ENCODE data around the gene TMEM168. TPM values are rescaled to one million over a fixed set of nuclear protein-coding genes. Genes with fewer than 3 reads are reported as not detected.
"Not testable (repeated sequence)": the region's sequence is repeated elsewhere in the genome, so short reads cannot be mapped to it uniquely, and the experiment has no call there.

TMEM168 gene
- polyA plus RNA-seq, 1 donor: 29.1 TPM

GRCh38 chr7:112781110-112781509 lies 9.1 kb downstream of the TMEM168 start:
- DNase-seq (ENCODE audit: low read depth): no peak

DNA sequence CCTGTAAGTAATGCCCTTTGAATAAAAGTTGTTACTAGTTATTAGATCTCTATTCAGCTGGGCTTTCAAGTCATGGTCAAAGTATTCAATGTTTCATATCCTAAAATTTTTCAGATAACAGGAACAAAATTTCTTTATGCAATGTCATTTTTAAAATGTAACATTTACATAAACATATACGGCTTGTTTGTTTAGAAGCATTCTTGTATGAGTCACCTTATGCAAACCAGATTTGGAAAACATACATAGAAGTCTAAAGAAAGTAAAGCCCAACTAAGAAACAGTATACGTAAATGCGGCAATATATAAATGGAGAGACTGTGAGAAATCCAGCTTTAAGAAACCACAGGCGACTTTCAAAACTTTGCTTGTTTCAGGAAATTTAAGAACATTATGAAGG lies 10.5 kb downstream of the TMEM168 start:
- no peak for DNase-seq (ENCODE audit: low read depth)

DNA sequence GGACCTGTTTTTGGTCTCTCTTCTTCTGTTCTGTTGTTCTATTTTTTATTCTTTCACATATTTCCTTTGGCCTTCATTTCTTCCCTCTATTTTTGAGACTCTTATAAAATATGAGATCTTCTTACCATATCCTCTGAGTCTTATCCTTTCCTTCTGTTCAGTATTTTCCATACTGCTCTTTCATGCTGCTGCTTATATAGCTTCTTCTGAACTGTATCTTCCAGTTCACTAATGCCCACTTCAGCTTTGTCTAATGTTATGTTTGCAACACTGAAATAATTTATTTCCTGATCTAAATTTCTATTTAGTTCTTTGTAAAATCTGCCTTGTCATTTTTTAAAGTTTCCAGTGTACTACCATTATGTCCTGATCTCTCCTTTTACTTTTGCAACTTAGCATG lies 12.8 kb downstream of the TMEM168 start:
- DNase-seq (ENCODE audit: low read depth): no peak

DNA sequence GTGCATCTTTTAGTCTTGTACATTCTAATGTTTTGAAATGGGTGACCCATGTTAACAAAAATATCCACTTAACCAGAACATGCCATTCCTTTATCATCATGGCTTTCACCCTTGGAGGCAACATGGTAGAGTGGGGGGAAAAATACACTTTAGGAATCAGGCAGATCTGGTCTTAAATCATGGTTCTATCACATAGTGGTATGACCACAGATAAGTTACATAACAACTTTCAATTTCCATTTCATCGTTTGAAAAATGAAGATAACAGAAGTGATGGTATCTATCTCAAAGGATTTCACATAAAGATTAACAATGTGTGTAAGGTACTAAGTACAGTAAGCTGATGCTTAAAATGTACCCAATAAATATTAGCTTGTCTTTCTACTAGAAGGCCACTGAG lies 19.0 kb downstream of the TMEM168 start:
- no peak for DNase-seq (ENCODE audit: low read depth)

GRCh38 chr7:112770051-112770450 lies 20.1 kb downstream of the TMEM168 start:
- no peak for DNase-seq (ENCODE audit: low read depth)

DNA sequence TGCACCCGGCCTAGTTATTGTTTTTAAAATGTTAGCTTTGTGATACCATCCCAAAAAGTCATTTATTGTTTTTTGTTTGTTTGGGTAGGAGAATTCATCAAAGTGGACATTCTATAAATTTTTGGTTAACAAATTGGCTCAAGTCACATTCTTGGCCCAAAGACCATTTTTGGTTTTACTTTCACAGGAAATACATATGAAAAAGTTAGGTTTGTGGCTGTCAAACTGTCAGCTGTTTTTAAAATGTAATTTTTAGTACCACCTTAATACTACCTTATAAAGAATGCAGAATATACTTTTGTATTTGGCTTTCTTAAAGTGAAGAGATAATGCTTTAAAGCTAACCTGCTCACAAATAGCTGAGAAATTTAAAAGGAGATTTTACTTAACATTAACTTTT lies 25.1 kb downstream of the TMEM168 start:
- no peak for DNase-seq (ENCODE audit: low read depth)

GRCh38 chr7:112763996-112764395 lies 26.2 kb downstream of the TMEM168 start:
- no peak for DNase-seq (ENCODE audit: low read depth)

- DNase-seq (ENCODE audit: low read depth): no peak
Observed at GRCh38 chr7:112763298-112763697, 26.9 kb downstream of the TMEM168 start.

GRCh38 chr7:112759905-112760304 lies 30.3 kb downstream of the TMEM168 start:
- no peak for DNase-seq (ENCODE audit: low read depth)

- DNase-seq (ENCODE audit: low read depth): no peak
Observed at GRCh38 chr7:112757337-112757736, 32.9 kb downstream of the TMEM168 start.

DNA sequence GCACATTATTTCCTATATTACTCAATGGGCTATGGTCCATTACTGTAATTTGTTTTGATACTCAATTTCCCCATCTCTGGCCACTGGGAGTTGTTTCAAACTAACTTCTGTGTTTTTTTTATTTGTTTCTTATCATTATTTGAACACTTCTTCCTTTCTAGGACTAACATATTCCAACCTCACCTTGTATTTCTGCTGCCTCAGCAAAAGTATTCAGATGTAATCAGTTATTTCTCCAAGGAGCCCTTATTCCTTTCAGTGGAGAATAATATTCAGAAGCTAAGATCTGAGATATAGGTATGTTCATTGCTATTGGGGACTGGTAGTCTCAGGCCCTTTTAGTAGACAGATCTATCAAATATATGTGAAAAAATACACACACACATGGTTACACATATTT lies 36.9 kb downstream of the TMEM168 start:
- DNase-seq (ENCODE audit: low read depth): no peak

GRCh38 chr7:112752576-112752975 lies 37.6 kb downstream of the TMEM168 start:
- no peak for DNase-seq (ENCODE audit: low read depth)

DNA sequence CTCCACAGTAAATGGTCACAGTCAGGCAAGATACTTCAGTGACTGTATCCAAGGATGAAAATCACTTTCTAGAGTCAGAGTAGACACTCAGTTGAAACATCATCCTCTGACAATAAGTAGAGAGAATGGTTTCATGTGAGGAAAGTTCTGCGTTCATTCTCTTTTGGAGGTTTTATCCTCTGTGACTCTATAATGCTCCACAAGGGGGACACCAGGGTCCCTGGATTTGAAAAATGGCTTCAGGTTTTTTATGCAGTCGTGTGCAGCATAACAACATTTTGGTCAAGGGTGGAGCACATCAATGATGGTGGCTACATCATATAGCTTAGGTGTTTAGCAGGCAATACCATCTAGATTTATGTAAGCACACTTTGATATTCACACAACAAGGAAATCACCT lies 40.4 kb downstream of the TMEM168 start:
- no peak for DNase-seq (ENCODE audit: low read depth)

DNA sequence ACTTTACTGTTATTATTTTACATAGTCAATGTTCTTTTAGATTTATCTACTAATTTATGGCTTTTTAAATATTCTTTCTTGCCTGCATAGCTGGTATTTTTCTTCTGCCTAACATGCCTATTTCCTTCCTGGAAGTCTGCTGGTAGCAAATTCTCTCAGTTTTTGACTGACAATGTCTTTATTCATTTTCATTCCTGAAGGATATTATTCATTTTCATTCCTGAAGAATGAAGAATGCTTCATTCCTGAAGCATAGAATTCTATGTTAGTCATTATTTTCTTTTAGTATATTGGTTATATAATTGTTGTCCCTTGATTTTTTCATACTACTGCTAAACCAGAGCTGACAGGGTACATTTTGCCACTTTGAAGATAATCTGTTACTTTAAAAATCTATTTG lies 41.8 kb downstream of the TMEM168 start:
- DNase-seq (ENCODE audit: low read depth): no peak

GRCh38 chr7:112745635-112746034 lies 44.6 kb downstream of the TMEM168 start:
- no peak for DNase-seq (ENCODE audit: low read depth)

DNA sequence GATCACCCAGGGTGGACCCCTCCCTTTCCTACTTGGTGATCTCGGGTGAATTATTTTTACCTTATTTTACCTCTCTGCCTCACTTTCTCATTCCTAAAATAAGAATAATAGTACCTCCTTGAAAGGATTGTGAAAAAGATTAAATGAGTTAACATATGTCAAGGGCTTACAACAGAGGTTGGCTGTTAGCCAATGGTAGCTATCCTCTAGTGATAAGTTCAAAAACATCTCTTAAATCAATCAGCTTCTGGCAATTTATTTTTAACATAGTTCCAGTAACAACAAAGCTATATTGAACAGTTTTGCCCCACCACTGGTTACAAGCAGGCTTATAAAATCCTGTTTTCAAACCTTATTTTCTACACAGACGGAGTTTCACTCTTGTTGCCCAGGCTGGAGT lies 45.4 kb downstream of the TMEM168 start:
- DNase-seq (ENCODE audit: low read depth): no peak

DNA sequence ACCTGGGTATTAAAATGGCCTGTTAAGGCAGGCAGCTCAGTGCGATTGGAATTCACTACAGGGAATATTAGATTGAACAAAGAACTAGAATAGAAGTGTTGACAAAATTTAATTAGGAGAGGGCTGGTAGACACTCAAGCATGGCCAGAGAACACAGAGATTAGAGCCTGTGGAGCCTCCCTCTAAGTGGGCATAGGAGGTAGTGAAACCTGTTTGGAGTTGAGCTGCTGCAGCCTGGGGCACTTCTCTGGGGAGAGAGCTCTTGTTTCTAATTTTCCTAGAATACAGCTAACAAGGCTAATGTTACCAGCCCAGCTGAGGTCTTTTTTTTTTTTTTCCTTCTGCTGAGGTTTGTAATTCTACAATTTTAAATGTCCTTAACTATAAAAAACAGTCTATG lies 46.4 kb downstream of the TMEM168 start:
- DNase-seq (ENCODE audit: low read depth): no peak

DNA sequence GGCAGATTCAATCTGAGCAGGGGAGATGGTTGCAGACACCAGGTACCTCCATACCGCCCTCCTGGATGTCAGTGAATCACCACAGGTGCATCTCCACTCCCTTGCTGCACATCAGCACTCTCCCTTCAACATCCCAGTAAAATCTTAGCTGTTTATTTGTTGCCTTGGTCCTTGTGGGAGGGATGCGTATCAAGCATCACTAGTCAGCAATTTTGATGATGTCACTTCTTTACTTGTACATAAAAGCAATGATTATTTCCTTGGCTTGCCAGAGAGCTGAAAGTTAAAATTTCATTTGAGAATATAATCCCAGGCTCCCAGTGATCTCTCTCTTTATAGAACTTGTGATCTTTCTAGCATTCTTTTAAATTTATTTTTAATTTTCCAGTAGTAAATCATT lies 49.5 kb downstream of the TMEM168 start:
- DNase-seq (ENCODE audit: low read depth): no peak

DNA sequence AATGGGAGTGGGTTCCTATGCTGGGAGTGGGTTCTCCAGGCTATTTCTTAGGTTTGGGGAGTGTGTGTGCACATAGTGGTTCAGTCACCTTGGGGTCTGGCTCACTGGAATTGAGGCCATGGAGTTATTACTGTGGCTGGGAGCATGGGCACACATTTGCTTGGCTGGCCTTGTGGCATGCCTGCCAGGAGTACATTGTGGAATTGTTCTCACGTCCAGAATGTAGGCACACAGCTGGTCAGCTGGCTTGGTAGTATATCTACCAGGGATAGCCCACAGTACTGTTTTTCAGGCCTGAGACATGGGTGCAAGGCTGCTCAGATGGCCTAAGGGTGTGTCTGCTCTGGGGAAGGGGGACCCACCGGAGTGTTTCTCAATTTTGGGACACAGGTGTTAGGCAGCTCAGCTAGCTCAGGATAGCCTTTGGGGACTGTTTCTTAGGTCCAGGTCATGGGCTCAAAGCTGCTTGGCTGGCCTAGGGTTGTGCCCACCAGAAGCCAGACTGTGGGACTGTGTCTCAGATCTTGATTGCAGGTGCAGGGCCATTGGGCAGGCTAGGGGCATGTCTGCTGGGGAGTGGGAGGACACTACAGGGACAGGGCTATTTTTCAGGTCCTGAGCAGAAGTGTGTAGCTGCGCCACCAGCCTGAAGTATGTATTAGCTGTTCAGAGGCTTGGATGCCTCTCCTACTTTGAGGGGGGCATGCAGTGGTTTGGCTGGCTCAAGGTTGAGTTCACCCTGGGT lies 50.6 kb downstream of the TMEM168 start:
- DNase-seq (ENCODE audit: low read depth): no peak

GRCh38 chr7:112735261-112735660 lies 54.9 kb downstream of the TMEM168 start:
- DNase-seq (ENCODE audit: low read depth): no peak

GRCh38 chr7:112731324-112731723 lies 58.9 kb downstream of the TMEM168 start:
- DNase-seq (ENCODE audit: low read depth): not testable (repeated sequence)

DNA sequence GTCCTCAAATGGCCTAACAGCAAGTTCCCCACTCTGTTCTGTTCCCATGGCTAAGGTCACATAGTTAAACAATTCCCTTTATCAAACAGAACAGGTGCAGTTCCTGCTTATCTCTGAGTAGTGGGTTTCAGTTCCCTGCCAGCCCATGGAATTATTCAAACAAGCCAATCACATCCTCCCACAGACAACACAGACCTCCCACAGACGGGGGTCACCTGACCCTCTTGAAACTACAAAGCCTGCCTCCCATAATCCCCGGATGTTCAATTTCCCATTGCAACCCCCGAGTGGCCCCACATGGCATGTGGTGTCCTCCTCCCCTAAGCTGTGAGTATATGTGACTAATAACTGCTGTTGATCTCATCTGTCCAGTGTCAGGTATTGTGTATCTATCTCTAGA lies 64.1 kb downstream of the TMEM168 start:
- DNase-seq (ENCODE audit: low read depth): no peak

DNA sequence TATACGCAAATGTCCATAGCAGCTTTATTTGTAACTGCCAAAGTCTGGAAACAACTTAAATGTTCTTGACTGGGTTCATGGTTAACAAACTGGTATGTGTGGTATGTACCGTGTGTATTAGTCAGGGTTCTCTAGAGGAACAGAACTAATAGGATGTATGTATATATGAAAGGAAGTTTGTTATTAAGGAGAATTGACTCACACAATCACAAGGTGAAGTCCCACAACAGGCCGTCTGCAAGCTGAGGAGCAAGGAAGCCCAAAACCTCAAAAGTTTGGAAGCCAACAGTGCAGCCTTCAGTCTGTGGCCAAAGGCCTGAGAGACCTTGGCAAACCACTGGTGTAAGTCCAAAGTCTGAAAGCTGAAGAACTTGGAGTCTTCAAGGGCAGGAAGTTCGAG lies 66.8 kb downstream of the TMEM168 start:
- DNase-seq (ENCODE audit: low read depth): no peak

- DNase-seq (ENCODE audit: low read depth): no peak
Observed at GRCh38 chr7:112721366-112721765, 68.8 kb downstream of the TMEM168 start.

All from forelimb muscle (tissue), 1 donor.